Measurements from ENCODE around the gene PIP4K2A.

Gene PIP4K2A

DNA sequence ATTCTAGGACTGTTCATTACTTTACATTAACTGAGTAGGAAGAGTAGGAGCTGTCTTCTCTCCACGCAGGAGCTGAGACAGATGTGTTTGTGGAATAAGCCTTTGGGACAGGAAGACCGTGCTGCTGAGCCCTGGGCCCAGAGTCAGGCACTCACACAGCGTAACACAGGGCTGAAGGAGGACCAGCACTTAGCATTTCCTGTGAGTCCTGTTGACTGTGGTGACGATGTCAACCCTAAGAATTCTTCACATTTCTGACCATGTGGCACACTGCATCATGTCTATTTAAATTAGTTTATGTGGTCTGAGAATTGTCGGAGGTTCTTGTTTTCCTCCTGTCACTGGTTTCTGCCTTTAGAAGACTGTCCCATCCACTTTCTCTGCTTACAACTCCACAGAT, 117.2 kb downstream of the PIP4K2A start:
- H2AFZ ChIP-seq (ENCODE audit: low read depth, low read length), result no peak overlapping the region
- no peaks in the 10 kb centered on the region for H3K9me3 ChIP-seq (ENCODE audit: insufficient read depth, low read length)
- H3K27me3 ChIP-seq (ENCODE audit: low read depth, low read length), result no peaks in the 10 kb centered on the region
- peaks cover 6% of the 10 kb centered on the region for H3K36me3 ChIP-seq (replicated peaks; ENCODE audit: low read depth, low read length)
- H3K4me3 ChIP-seq (ENCODE audit: low read length), result no peak overlapping the region
- peaks cover 8% of the 10 kb centered on the region; the same call in 1 of the 2 replicates for H3K79me2 ChIP-seq (ENCODE audit: low read length)
- H3K4me2 ChIP-seq (ENCODE audit: low read length), result no peak overlapping the region
- TF ChIP-seq EZH2phosphoT487 (IDR thresholded peaks at IDR 0.05; ENCODE audit: low read depth), result no peak
- TF ChIP-seq, protein P1, sequence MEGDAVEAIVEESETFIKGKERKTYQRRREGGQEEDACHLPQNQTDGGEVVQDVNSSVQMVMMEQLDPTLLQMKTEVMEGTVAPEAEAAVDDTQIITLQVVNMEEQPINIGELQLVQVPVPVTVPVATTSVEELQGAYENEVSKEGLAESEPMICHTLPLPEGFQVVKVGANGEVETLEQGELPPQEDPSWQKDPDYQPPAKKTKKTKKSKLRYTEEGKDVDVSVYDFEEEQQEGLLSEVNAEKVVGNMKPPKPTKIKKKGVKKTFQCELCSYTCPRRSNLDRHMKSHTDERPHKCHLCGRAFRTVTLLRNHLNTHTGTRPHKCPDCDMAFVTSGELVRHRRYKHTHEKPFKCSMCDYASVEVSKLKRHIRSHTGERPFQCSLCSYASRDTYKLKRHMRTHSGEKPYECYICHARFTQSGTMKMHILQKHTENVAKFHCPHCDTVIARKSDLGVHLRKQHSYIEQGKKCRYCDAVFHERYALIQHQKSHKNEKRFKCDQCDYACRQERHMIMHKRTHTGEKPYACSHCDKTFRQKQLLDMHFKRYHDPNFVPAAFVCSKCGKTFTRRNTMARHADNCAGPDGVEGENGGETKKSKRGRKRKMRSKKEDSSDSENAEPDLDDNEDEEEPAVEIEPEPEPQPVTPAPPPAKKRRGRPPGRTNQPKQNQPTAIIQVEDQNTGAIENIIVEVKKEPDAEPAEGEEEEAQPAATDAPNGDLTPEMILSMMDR (IDR thresholded peaks at IDR 0.05; ENCODE audit: low read depth, low read length), result no peak
- H3K9ac ChIP-seq (ENCODE audit: low read length), result no peak overlapping the region
- peaks cover 31% of the 10 kb centered on the region for H3K4me1 ChIP-seq (ENCODE audit: low read length)
- H4K20me1 ChIP-seq (ENCODE audit: insufficient read depth, low read length), result peaks cover 4% of the 10 kb centered on the region; the same call in 1 of the 2 replicates
- H3K27ac ChIP-seq (ENCODE audit: low read length), result no peak overlapping the region

DNA sequence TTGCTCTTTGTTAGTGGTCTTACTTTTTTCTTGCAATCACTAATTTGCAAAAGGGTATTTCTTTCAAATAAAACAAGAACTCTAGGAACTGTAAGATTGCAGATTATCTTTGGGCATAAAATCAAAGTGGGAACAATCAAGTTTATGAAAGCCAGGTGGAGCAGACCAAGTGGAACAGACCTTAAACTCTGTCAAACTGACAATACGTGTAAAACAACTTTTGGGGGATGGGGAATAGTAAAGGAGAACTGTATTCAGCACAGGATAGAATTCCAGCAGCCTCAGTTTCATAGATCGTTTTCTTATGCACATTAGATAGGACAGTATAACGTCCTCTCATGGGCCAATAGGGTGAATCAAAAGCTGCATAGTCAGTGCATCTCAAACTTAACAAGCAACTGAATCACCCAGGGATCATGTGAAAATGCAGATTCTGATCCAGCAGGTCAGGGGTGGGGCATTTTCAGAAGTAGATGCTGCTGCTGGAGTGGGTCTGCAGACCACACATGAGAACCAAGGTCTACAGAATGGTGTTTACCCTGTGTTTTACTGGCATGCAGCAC, 120.7 kb downstream of the PIP4K2A start:
- H3K4me3 ChIP-seq (ENCODE audit: low read length), result no peak overlapping the region
- H4K20me1 ChIP-seq (ENCODE audit: insufficient read depth, low read length), result no peaks in the 10 kb centered on the region
- H3K36me3 ChIP-seq (replicated peaks; ENCODE audit: low read depth, low read length), result no peaks in the 10 kb centered on the region
- H3K27me3 ChIP-seq (ENCODE audit: low read depth, low read length), result no peaks in the 10 kb centered on the region
- no peak overlapping the region for H3K4me2 ChIP-seq (ENCODE audit: low read length)
- no peak overlapping the region for H3K27ac ChIP-seq (ENCODE audit: low read length)
- no peak overlapping the region for H3K9ac ChIP-seq (ENCODE audit: low read length)
- peaks cover 4% of the 10 kb centered on the region for H3K4me1 ChIP-seq (ENCODE audit: low read length)
- no peaks in the 10 kb centered on the region for H3K9me3 ChIP-seq (ENCODE audit: insufficient read depth, low read length)
- H2AFZ ChIP-seq (ENCODE audit: low read depth, low read length), result no peak overlapping the region
- no peak for TF ChIP-seq EZH2phosphoT487 (IDR thresholded peaks at IDR 0.05; ENCODE audit: low read depth)
- TF ChIP-seq, protein P1 (IDR thresholded peaks at IDR 0.05; ENCODE audit: low read depth, low read length), result no peak
- no peaks in the 10 kb centered on the region for H3K79me2 ChIP-seq (ENCODE audit: low read length)

DNA sequence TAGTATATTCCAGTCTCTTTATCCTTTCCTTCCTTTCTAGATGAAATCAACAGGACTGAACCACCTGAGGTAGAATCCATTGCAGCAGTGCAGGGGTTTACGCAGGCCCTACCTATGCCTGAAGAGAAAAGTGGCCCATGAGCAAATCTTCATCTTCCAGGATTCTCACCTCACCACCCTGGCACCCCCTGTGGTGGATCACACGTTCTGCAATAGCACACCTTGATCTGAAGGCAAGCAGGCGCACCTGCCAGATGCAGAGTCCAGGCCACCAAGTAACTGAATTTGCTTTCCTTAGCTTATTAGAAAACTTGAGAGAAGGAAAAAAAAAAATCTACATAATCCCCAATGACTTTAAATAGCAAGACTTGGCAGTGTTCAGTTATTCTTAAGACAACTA, 121.4 kb downstream of the PIP4K2A start:
- no peaks in the 10 kb centered on the region for H3K36me3 ChIP-seq (replicated peaks; ENCODE audit: low read depth, low read length)
- H2AFZ ChIP-seq (ENCODE audit: low read depth, low read length), result no peak overlapping the region
- H3K4me2 ChIP-seq (ENCODE audit: low read length), result no peak overlapping the region
- H4K20me1 ChIP-seq (ENCODE audit: insufficient read depth, low read length), result no peaks in the 10 kb centered on the region
- TF ChIP-seq, protein P1 (IDR thresholded peaks at IDR 0.05; ENCODE audit: low read depth, low read length), result no peak
- TF ChIP-seq EZH2phosphoT487 (IDR thresholded peaks at IDR 0.05; ENCODE audit: low read depth), result no peak
- no peak overlapping the region for H3K4me3 ChIP-seq (ENCODE audit: low read length)
- H3K79me2 ChIP-seq (ENCODE audit: low read length), result no peaks in the 10 kb centered on the region
- no peaks in the 10 kb centered on the region for H3K27me3 ChIP-seq (ENCODE audit: low read depth, low read length)
- H3K9me3 ChIP-seq (ENCODE audit: insufficient read depth, low read length), result no peaks in the 10 kb centered on the region
- no peaks in the 10 kb centered on the region for H3K4me1 ChIP-seq (ENCODE audit: low read length)
- H3K9ac ChIP-seq (ENCODE audit: low read length), result no peak overlapping the region
- no peak overlapping the region for H3K27ac ChIP-seq (ENCODE audit: low read length)

DNA sequence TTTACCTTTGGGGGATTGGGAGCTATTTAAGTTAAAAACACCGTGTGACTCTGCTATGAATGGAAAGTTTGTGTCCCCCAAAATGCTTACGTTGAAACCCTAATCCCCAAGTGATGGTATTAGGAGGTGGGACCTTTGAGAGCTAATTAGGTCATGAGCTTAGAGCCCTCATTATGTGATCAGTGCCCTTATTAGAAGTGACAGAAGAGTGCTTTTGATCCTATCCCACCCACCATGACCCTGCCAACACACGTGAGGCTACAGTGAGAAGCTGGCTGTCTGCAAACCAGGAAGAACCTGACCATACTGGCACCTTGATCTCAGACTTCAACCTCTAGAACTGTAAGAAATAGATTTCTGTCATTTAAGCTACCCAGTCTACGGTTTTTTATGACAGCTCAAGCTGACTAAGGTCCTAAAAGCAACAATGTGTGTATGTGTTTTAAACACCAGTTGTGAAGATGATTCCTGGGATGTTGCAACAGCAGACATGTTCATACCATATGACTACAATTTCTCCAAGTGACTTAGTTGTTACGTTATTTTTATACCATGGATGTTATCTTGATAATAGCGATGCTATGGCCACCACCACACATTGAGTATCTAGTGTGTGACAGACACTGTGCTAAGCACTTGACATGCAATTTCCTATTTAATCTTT, 124.4 kb downstream of the PIP4K2A start:
- no peaks in the 10 kb centered on the region for H3K36me3 ChIP-seq (replicated peaks; ENCODE audit: low read depth, low read length)
- no peak overlapping the region for H3K9ac ChIP-seq (ENCODE audit: low read length)
- H3K27ac ChIP-seq (ENCODE audit: low read length), result no peak overlapping the region
- TF ChIP-seq, protein P1 (IDR thresholded peaks at IDR 0.05; ENCODE audit: low read depth, low read length), result no peak
- no peak for TF ChIP-seq EZH2phosphoT487 (IDR thresholded peaks at IDR 0.05; ENCODE audit: low read depth)
- no peaks in the 10 kb centered on the region for H3K4me1 ChIP-seq (ENCODE audit: low read length)
- no peak overlapping the region for H2AFZ ChIP-seq (ENCODE audit: low read depth, low read length)
- no peaks in the 10 kb centered on the region for H3K9me3 ChIP-seq (ENCODE audit: insufficient read depth, low read length)
- no peak overlapping the region for H3K4me2 ChIP-seq (ENCODE audit: low read length)
- no peaks in the 10 kb centered on the region for H3K27me3 ChIP-seq (ENCODE audit: low read depth, low read length)
- no peaks in the 10 kb centered on the region for H3K79me2 ChIP-seq (ENCODE audit: low read length)
- no peak overlapping the region for H3K4me3 ChIP-seq (ENCODE audit: low read length)
- no peaks in the 10 kb centered on the region; the same call in 1 of the 2 replicates for H4K20me1 ChIP-seq (ENCODE audit: insufficient read depth, low read length)
